C4-2B (cell line): Measurements from ENCODE around the gene CREB5.

ENCODE experiments used
- ZFX ChIP-seq: fragments of 450-650 bp; IDR thresholded peaks from 2 replicates; pipeline ENCODE4 v1.6.1; 2017
- TF ChIP-seq, protein P1 (sequence below): fragments of 450-650 bp; conservative IDR thresholded peaks from 2 replicates; pipeline ENCODE4 v1.5.1; 2017; ENCODE audit warnings: mild to moderate bottlenecking

DNA sequence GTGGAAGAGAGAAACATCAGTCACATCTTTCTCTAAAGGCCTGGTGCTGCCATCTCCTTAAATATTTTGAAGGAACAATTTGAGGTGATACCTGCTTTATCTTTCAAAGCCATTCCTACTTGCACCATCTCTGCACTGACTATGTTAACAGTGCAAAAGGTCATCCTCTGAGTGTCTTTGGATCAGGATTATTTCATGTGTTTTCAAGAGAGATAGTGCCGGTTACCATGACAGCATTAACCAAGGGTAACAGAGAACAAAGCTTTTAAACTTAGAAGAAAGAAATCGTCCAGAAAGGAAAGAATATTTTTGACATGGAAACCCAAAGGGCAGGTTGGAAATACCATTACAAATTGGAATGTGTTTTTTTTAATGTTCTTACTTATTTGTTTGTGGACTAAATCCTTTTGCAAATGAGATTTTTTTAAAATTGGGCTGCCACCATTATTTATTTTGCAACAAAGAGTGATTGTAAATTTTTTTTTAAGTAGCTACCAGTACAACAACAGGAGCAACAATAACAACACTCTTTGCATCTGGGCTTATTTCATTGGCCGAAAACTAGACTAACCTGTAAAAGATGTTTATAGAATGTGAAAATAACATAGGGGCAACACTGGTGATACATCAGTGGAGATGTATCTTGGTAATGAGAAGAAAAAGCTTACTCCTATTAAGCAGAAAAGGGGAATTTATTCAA, 234.2 kb downstream of the CREB5 start:
- TF ChIP-seq, protein P1, sequence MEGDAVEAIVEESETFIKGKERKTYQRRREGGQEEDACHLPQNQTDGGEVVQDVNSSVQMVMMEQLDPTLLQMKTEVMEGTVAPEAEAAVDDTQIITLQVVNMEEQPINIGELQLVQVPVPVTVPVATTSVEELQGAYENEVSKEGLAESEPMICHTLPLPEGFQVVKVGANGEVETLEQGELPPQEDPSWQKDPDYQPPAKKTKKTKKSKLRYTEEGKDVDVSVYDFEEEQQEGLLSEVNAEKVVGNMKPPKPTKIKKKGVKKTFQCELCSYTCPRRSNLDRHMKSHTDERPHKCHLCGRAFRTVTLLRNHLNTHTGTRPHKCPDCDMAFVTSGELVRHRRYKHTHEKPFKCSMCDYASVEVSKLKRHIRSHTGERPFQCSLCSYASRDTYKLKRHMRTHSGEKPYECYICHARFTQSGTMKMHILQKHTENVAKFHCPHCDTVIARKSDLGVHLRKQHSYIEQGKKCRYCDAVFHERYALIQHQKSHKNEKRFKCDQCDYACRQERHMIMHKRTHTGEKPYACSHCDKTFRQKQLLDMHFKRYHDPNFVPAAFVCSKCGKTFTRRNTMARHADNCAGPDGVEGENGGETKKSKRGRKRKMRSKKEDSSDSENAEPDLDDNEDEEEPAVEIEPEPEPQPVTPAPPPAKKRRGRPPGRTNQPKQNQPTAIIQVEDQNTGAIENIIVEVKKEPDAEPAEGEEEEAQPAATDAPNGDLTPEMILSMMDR: no peak
- TF ChIP-seq ZFX: no peak
